GM10266 (cell line): ENCODE measurements around the gene ACACB.

Source experiments
- DNase-seq: peaks from one replicate; pipeline ENCODE4 v3.0.0; 2012; ENCODE audit errors: extremely low spot score
- CTCF ChIP-seq: IDR thresholded peaks from 2 replicates; pipeline ENCODE4 v1.5.1; 2012; ENCODE audit warnings: mild to moderate bottlenecking, low read depth; ENCODE audit not compliant: control insufficient read depth, insufficient read depth; ENCODE audit errors: missing control alignments

The ACACB gene

DNA sequence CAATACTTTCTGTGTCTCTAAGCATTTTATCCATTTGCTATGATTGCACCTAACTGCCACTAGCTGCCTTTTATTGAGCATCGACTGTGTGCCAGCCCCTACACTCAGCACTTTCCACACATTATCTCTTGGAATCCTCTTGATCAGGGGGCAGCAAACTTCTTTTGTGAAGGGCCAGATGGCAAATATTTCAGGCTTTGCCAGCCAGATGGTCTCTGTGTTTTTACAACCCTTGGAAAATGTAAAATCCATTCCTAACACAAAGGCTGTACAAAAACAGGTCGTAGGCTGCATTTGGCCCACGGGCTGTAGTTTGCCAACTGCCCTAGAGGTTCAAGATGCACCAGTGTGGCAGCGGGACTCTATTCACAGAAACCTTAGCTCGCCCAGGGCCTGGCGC is 173.2 kb downstream of the ACACB start:
- no peak for DNase-seq
- TF ChIP-seq CTCF: no peak

DNA sequence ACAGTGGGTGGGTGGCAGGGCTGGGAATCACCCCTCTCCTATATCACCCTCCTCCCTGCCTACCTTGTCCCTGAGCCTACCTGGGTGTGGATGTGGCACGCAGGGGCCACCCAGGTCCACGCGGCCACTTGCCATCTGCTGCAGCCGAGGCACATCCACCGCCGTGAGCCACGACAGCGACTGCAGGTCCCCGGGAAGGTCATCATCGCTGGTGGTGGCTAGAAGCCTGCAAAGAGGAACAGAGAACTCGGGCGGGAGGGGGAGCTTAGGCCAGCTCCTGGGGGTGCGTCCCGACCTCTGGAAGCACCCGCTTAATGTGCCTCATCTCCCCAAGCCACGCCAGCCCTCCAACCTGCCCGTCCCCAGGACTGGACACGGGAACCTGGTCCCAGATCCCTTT is 173.7 kb downstream of the ACACB start:
- DNase-seq: no peak
- TF ChIP-seq CTCF: no peak

GRCh38 chr12:109291117-109291516 is 174.7 kb downstream of the ACACB start:
- DNase-seq: no peak
- TF ChIP-seq CTCF: no peak

DNA sequence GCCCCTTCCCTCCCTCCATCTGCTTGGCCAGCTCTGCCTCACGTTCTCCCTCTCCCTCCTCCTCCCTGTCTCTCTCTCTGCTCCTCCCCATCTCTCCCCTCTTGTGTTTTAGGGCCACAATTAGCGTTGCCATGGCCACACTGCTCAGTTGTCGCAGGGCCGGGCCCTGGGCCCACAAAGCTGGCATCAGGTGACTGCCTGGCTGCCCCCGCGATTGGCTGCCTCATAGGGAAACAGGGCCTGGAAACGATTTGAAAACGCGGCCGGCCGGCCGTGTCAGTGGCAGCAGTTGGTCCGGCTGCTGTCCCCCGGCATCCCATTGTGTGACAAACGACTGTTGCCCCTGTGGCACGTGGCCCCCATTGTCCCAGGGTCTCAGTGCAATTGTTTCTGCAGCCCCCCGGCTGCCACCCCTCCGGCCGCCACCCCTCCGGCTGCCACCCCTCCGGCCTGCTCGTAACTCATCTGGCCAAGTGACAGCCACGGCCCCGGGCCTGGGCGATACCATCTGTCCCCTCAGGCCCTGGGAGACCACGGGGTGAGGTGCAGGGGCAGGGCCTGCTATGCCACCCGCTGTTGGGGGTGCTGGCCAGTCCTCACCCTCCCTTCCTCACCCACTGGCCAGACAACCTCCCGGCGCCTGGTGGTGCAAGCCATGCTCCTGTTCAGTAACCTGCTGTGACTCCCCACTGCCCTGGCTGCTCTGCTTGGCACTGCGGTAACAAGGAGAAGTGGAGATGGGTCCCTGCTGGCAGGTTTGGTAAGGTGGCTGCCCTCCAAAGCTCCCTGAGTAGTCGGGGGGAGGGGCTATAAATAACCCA is 175.3 kb downstream of the ACACB start:
- TF ChIP-seq CTCF: no peak
- no peak for DNase-seq

GRCh38 chr12:109292342-109292711 is 175.9 kb downstream of the ACACB start:
- no peak for TF ChIP-seq CTCF
- DNase-seq: no peak

- TF ChIP-seq CTCF: no peak
- DNase-seq: no peak
Observed at GRCh38 chr12:109293106-109293505, 176.7 kb downstream of the ACACB start.

DNA sequence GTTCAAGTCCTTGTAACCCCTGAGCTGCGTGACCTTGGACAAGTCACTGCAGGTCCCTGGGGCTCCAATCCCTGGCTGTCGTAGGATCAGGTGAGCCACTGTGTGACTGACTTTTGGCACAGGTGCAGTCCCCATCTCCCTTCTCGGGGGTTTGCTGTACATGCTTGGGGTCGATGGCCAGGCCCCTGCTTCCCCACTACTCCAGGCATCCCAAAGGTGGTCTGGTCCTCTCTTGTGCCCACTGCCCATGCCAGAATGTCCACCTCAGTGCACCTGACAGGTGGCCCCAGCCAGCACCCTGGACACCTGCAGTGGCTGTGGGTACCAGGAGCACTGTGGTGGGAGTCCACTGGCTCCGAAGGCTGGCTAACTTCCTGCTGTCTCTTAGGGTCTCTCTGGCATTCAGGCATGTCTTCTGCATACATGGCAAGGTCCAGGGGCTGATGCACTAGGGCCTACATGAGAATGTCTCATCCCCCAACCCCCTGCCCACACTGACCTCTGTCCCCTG is 178.0 kb downstream of the ACACB start:
- DNase-seq: no peak
- no peak for TF ChIP-seq CTCF
